IMR-90 (cell line): ENCODE data around the gene TES. TPM values are rescaled to one million over a fixed set of nuclear protein-coding genes. Genes with fewer than 3 reads are reported as not detected.

Source experiments
- ATAC-seq: fragments of 200-7000 bp; cut with Tn5 transposase; 2 replicates; pipeline ENCODE4 v1.9.1; 2020; ENCODE audit warnings: low read depth, mild to moderate bottlenecking, moderate library complexity
- BruUV-seq: library from RNA; stranded (reverse); fragments of 400-500 nt; replicated peaks from 2 replicates; lab custom pipeline; 2021; lab: Mats Ljungman, UMichigan
- CTCF ChIA-PET: fragments of 300-600 bp; formaldehyde crosslinking; extraction: SDS; loops from one replicate; lab custom pipeline; 2021; ENCODE audit warnings: antibody characterized with exemption; lab: Yijun Ruan, JAX
- POLR2A ChIA-PET: fragments of 300-600 bp; sonication (Branson Sonifier 250); formaldehyde crosslinking; loops from one replicate; lab custom pipeline; 2022; ENCODE audit warnings: antibody characterized with exemption; ENCODE audit not compliant: unreplicated experiment; lab: Charles Lee
- DNase-seq: peaks from one replicate; pipeline ENCODE4 v3.0.0; 2013
- H2AFZ ChIP-seq: replicated peaks from 2 replicates; pipeline ENCODE3; 2013; ENCODE audit warnings: low read length, mild to moderate bottlenecking; ENCODE audit not compliant: poor library complexity
- H2AK5ac ChIP-seq: 2 replicates; pipeline ENCODE4 v1.6.1; 2013; ENCODE audit warnings: low read depth, low read length, inconsistent platforms
- H2AK9ac ChIP-seq: replicated peaks from 2 replicates; pipeline ENCODE3; 2013; ENCODE audit warnings: mild to moderate bottlenecking, low read depth, low read length, moderate library complexity; ENCODE audit not compliant: poor library complexity
- H2BK120ac ChIP-seq: 2 replicates; pipeline ENCODE4 v1.6.1; 2013; ENCODE audit warnings: low read depth, low read length, inconsistent platforms
- H2BK15ac ChIP-seq: 3 replicates; pipeline ENCODE4 v1.6.1; 2013; ENCODE audit warnings: low read depth, low read length, inconsistent platforms
- H2BK20ac ChIP-seq: 2 replicates; pipeline ENCODE4 v1.6.1; 2013; ENCODE audit warnings: low read depth, mild to moderate bottlenecking, inconsistent platforms, low read length, moderate library complexity
- H2BK5ac ChIP-seq: 2 replicates; pipeline ENCODE4 v1.6.1; 2013; ENCODE audit warnings: mild to moderate bottlenecking, low read depth, low read length, inconsistent platforms; ENCODE audit not compliant: poor library complexity, severe bottlenecking
- H3K14ac ChIP-seq: replicated peaks from 2 replicates; pipeline ENCODE4 v1.6.1; 2013; ENCODE audit warnings: low read depth, low read length, inconsistent platforms
- H3K18ac ChIP-seq: 2 replicates; pipeline ENCODE4 v1.6.1; 2013; ENCODE audit warnings: low read depth, low read length, control low read depth
- H3K23ac ChIP-seq: 2 replicates; pipeline ENCODE4 v1.6.1; 2013; ENCODE audit warnings: low read depth, low read length, inconsistent platforms
- H3K27ac ChIP-seq: 2 replicates; pipeline ENCODE4 v1.5.1; 2013; ENCODE audit warnings: mild to moderate bottlenecking, control low read depth, low read length; ENCODE audit not compliant: insufficient read depth
- H3K27me3 ChIP-seq: 2 replicates; pipeline ENCODE4 v1.6.1; 2013; ENCODE audit warnings: low read length; ENCODE audit not compliant: control insufficient read depth, insufficient read depth
- H3K36me3 ChIP-seq: 2 replicates; pipeline ENCODE4 v1.6.1; 2013; ENCODE audit warnings: low read length, mixed read lengths; ENCODE audit not compliant: control insufficient read depth, insufficient read depth
- H3K4ac ChIP-seq: 2 replicates; pipeline ENCODE4 v1.6.1; 2013; ENCODE audit warnings: low read depth, low read length, inconsistent platforms
- H3K4me1 ChIP-seq: 2 replicates; pipeline ENCODE4 v1.6.1; 2013; ENCODE audit warnings: low read length, mixed read lengths; ENCODE audit not compliant: control insufficient read depth, insufficient read depth
- H3K4me2 ChIP-seq: 2 replicates; pipeline ENCODE4 v1.6.1; 2013; ENCODE audit warnings: low read depth, mild to moderate bottlenecking, control low read depth, low read length, moderate library complexity
- H3K4me3 ChIP-seq: 2 replicates; pipeline ENCODE4 v1.5.1; 2013; ENCODE audit warnings: low read depth, mild to moderate bottlenecking, control low read depth, low read length, moderate library complexity; ENCODE audit not compliant: insufficient read depth
- H3K56ac ChIP-seq: 2 replicates; pipeline ENCODE4 v1.6.1; 2013; ENCODE audit warnings: low read length, inconsistent platforms; ENCODE audit not compliant: insufficient read depth; ENCODE audit errors: extremely low read depth
- H3K79me1 ChIP-seq, 2 experiments: 2 replicates each; pipeline ENCODE4 v1.6.1; 2013; ENCODE audit warnings: low read length in 2 of 2, inconsistent platforms in 1 of 2, low read depth in 1 of 2
- H3K9ac ChIP-seq: 2 replicates; pipeline ENCODE4 v1.6.1; 2013; ENCODE audit warnings: low read depth, low read length, control low read depth
- H3K9me1 ChIP-seq: 2 replicates; pipeline ENCODE4 v1.6.1; 2013; ENCODE audit warnings: low read length, inconsistent platforms; ENCODE audit not compliant: insufficient read depth
- H3K9me3 ChIP-seq: 2 replicates; pipeline ENCODE4 v1.6.1; 2013; ENCODE audit warnings: low read length; ENCODE audit not compliant: control insufficient read depth, insufficient read depth
- H4K20me1 ChIP-seq: 2 replicates; pipeline ENCODE4 v1.6.1; 2013; ENCODE audit warnings: low read length, inconsistent platforms; ENCODE audit not compliant: insufficient read depth
- H4K5ac ChIP-seq: 2 replicates; pipeline ENCODE4 v1.6.1; 2013; ENCODE audit warnings: mild to moderate bottlenecking, low read depth, low read length, control low read depth
- H4K8ac ChIP-seq, 2 experiments: 2 replicates each; pipeline ENCODE4 v1.6.1; 2013; ENCODE audit warnings: low read depth in 2 of 2, low read length in 2 of 2, control low read depth in 1 of 2, inconsistent platforms in 1 of 2
- H4K91ac ChIP-seq: 2 replicates; pipeline ENCODE4 v1.6.1; 2013; ENCODE audit warnings: low read depth, low read length, inconsistent platforms; ENCODE audit not compliant: insufficient read depth
- BHLHE40 ChIP-seq: fragments of 150-350 bp; IDR thresholded peaks from 2 replicates; pipeline ENCODE4 v1.6.1; 2016; ENCODE audit warnings: mild to moderate bottlenecking, low read depth, low read length
- CEBPB ChIP-seq: IDR thresholded peaks from 2 replicates; pipeline ENCODE4 v1.6.1; 2012; ENCODE audit warnings: low read depth, low read length, improper control_type of control experiment
- CHD1 ChIP-seq: IDR thresholded peaks from 2 replicates; pipeline ENCODE4 v1.6.1; 2012; ENCODE audit warnings: low read depth, low read length, improper control_type of control experiment
- ELK1 ChIP-seq: fragments of 150-350 bp; IDR thresholded peaks from 2 replicates; pipeline ENCODE4 v1.6.1; 2016; ENCODE audit warnings: low read depth, mild to moderate bottlenecking, low read length, moderate library complexity, borderline replicate concordance
- MAFK ChIP-seq: IDR thresholded peaks from 2 replicates; pipeline ENCODE4 v1.6.1; 2012; ENCODE audit warnings: low read depth, low read length, improper control_type of control experiment
- MAZ ChIP-seq: IDR thresholded peaks from 2 replicates; pipeline ENCODE4 v1.6.1; 2012; ENCODE audit warnings: low read depth, mild to moderate bottlenecking, low read length, improper control_type of control experiment, moderate library complexity, borderline replicate concordance
- MXI1 ChIP-seq: IDR thresholded peaks from 2 replicates; pipeline ENCODE4 v1.6.1; 2012; ENCODE audit warnings: low read depth, mild to moderate bottlenecking, low read length, moderate library complexity, borderline replicate concordance
- RAD21 ChIP-seq: IDR thresholded peaks from 2 replicates; pipeline ENCODE4 v1.6.1; 2012; ENCODE audit warnings: low read length, improper control_type of control experiment
- RFX5 ChIP-seq: IDR thresholded peaks from 2 replicates; pipeline ENCODE4 v1.8.0; 2012; ENCODE audit warnings: low read depth, mild to moderate bottlenecking, low read length, moderate library complexity
- SMC3 ChIP-seq: fragments of 150-350 bp; IDR thresholded peaks from 2 replicates; pipeline ENCODE4 v1.6.1; 2016; ENCODE audit warnings: low read depth, mild to moderate bottlenecking, antibody characterized with exemption, low read length, moderate library complexity
- USF2 ChIP-seq: fragments of 150-350 bp; IDR thresholded peaks from 2 replicates; pipeline ENCODE4 v1.6.1; 2017; ENCODE audit warnings: mild to moderate bottlenecking, antibody characterized with exemption, low read length, low read depth
- WGBS, 2 experiments: methylation state at CpG; one replicate each; pipeline versions ENCODE4 v1.1.5 to v1.1.7; 2013; ENCODE audit warnings: missing lambda C conversion rate in 2 of 2; ENCODE audit not compliant: insufficient read length in 1 of 2; ENCODE audit errors: extremely low coverage in 2 of 2; 5-methylcytosine and 5-hydroxymethylcytosine counted together
- dilution Hi-C: fragments of 300-500 bp; cut with HindIII; formaldehyde crosslinking; loops from one replicate; pipeline ENCODE4 v1.14.3; 2018; ENCODE audit warnings: low sequenced_read_pairs; ENCODE audit not compliant: unreplicated experiment
- in situ Hi-C: fragments of 300-500 bp; cut with MboI; formaldehyde crosslinking; loops from 3 replicates; pipeline ENCODE4 v1.14.3; 2019; ENCODE audit warnings: low sequenced_read_pairs, inconsistent platforms, mixed read lengths
- intact Hi-C: fragments of 100-400 bp; cut with micrococcal nuclease; formaldehyde crosslinking; loops from 2 replicates; pipeline ENCODE4 v1.10.0; 2022
- polyA plus RNA-seq, 3 experiments: library from polyadenylated mRNA; depleted of rRNA; stranded (reverse); fragments of >200 nt; gene quantifications; 2 replicates each; pipeline ENCODE4 v1.2.3, GENCODE V29; 2012; ENCODE audit warnings: low replicate concordance in 1 of 3
- total RNA-seq: library from RNA; depleted of rRNA; stranded (reverse); fragments of >200 nt; gene quantifications from 2 replicates; pipeline ENCODE4 v1.2.3, GENCODE V29; 2012

Gene TES
- total and polyA plus RNA-seq, 2 of the 4 experiments (the other 2 are of a cell fraction): 54.0 to 83.3 TPM

DNA sequence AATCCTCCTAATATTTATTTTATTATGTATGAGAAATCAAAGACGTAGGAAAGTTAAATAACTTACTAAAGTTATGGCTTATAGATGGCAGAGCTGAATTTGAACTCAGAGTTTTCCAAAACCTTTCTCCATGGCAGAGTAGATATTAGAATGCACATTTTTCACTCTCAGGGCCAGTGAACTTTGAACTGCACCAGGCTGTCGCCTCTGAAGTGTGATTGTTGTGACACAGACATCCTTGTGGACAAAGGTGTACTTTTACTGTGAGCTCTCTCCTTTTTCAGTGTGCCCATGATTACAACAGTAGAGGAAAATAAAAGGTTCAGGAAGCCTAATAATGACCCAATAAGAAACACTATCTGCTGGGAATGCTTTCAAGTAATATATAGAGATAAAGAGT lies 29.1 kb downstream of the TES start:
- H3K4me1 ChIP-seq: peaks cover 2% of the 10 kb centered on the region; the same call in 1 of the 2 replicates
- H2AK5ac ChIP-seq: no peak overlapping the region; the same call in 1 of the 2 replicates
- no peak overlapping the region for H3K18ac ChIP-seq
- H3K79me1 ChIP-seq: peaks cover 24 to 28% of the 10 kb centered on the region in 2 experiments
- no peak overlapping the region for H3K27ac ChIP-seq
- TF ChIP-seq CHD1 (no peak), MAFK (no peak), MXI1 (no peak), SMC3 (no peak), CEBPB (no peak), BHLHE40 (no peak), MAZ (no peak), ELK1 (no peak), USF2 (no peak), RFX5 (no peak), RAD21 (no peak)
- no peaks in the 10 kb centered on the region; the same call in 1 of the 2 replicates for H3K9me1 ChIP-seq
- CTCF ChIA-PET: no interaction called here
- no peak overlapping the region for H4K5ac ChIP-seq
- no peak overlapping the region for H2BK5ac ChIP-seq
- WGBS, 2 experiments: no CpG with 5 or more reads among the region's 2 CpGs
- H3K4me2 ChIP-seq: no peak overlapping the region
- H2AK9ac ChIP-seq: no peak overlapping the region
- no TSS peak for BruUV-seq
- H3K36me3 ChIP-seq: peaks cover 5% of the 10 kb centered on the region; the same call in 1 of the 2 replicates
- no peak overlapping the region for H3K23ac ChIP-seq
- H2BK15ac ChIP-seq: 0 out of 3 replicates have a peak overlapping the region, but pooled peaks have one; percentile 50
- dilution Hi-C loops (no loop called here), intact Hi-C loops (no loop called here), in situ Hi-C loops (loop anchor here (5.0 kb wide), 2 partner anchors 62 to 102 kb away; no protein-coding TSS in a partner anchor)
- H3K4me3 ChIP-seq: no peak overlapping the region
- H3K14ac ChIP-seq: no peak overlapping the region
- POLR2A ChIA-PET: no interaction called here
- no peaks in the 10 kb centered on the region for H4K20me1 ChIP-seq
- no peak overlapping the region; the same call in 1 of the 2 replicates for H3K4ac ChIP-seq
- H4K8ac ChIP-seq: peak overlapping the region in 1 of 2 experiments; percentile 51; a peak in 1 of 4 replicates
- H3K9me3 ChIP-seq: no peaks in the 10 kb centered on the region; the same call in 1 of the 2 replicates
- no peak overlapping the region for H2BK120ac ChIP-seq
- no peak overlapping the region for H2AFZ ChIP-seq
- no peak overlapping the region for H2BK20ac ChIP-seq
- H3K27me3 ChIP-seq: no peaks in the 10 kb centered on the region
- no peak overlapping the region for H4K91ac ChIP-seq
- no peak for DNase-seq
- H3K56ac ChIP-seq: no peak overlapping the region
- no peak overlapping the region for H3K9ac ChIP-seq
- no peak for ATAC-seq
